Daoy (cell line): ENCODE measurements around the gene TMEM154. TPM values are rescaled to one million over a fixed set of nuclear protein-coding genes. Genes with fewer than 3 reads are reported as not detected.
"Not testable (repeated sequence)": the region's sequence is repeated elsewhere in the genome, so short reads cannot be mapped to it uniquely, and the experiment has no call there.

Source experiments
- DNase-seq: peaks from one replicate; pipeline ENCODE4 v3.0.0-alpha.2; 2015; ENCODE audit warnings: low read depth
- total RNA-seq: library from RNA; depleted of rRNA; stranded (reverse); fragments of >200 nt; shearing (Covaris generic); gene quantifications from 2 replicates; pipeline ENCODE4 v1.2.3, GENCODE V29; 2014

Gene TMEM154
- total RNA-seq, 1 experiment from 2014 or later, result 2.6 TPM

- no peak for DNase-seq
Observed at GRCh38 chr4:152667781-152668180, 12.0 kb downstream of the TMEM154 start.

DNA sequence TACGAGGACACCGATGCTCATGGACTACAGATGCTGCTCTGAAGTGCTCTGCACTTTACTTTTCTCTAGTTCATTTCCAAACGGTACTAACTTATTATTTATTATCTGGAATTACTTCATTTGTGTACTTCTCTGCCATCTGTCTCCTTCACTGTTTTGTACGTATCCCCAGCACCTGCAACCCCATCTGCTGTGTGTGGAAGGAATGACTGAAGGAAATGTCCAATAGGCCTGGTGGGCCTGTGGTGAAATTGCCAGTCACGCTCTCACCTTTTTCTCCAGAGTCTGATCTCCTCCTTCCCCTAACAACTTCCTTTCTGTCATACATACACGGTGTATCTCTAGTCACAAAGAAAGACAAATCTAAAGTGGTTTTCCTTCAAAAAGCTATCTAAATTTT lies 12.9 kb downstream of the TMEM154 start:
- DNase-seq, result no peak

GRCh38 chr4:152665691-152666395 lies 14.0 kb downstream of the TMEM154 start:
- DNase-seq, result no peak

DNA sequence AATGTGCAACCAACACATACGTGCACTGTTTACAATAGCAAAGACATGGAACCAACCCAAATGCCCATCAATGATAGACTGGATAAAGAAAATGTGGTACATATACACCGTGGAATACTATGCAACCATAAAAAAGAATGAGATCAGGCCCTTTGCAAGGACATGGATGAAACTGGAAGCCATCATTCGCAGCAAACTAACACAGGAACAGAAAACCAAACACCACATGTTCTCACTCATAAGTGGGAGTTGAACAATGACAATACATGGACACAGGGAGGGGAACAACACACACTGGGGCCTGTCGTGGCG lies 15.8 kb downstream of the TMEM154 start:
- not testable (repeated sequence) for DNase-seq

DNA sequence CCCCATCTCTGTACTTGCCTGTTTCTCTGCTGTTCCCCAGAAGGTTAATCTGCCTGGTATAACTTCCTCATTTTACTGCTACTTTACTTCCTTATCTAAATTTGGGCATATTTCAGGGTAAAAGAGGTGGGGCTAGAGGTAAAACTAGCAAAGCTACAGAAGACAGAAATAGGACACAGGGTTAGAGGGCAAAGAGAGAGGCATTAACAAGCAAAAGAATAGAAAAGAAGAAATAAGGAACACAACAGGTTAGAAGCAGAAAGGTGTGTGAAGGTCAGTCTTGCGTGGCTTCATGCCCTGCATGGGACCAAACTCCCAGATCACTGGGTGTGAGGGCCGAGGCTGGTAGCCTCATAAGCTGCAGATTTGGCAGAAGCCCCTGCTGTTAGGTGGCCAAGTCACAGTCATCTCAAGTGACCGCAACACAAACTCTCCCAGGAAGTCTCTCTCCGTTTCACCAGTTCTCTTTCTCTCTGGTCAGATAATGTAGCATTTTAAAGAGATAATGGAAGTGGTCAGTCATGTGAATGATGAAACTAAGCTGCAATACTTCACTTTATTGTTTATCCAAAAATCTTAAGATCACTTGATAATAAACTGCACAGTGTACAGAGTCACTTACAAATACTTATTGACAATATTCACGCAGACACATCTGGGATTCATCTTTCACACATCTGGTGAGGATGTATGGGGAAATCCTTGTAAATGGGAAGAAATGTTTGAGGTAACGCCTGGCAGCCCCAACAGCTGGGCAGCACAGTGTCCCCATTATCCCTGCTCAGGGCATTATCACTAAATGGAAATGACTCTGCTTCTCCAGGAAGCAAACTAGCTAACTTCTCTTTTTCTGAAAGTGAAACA lies 16.4 kb downstream of the TMEM154 start:
- no peak for DNase-seq

- DNase-seq, result no peak
Observed at GRCh38 chr4:152661649-152662048, 18.1 kb downstream of the TMEM154 start.

- DNase-seq, result no peak
Observed at GRCh38 chr4:152660526-152660925, 19.3 kb downstream of the TMEM154 start.

- no peak for DNase-seq
Observed at GRCh38 chr4:152659806-152660205, 20.0 kb downstream of the TMEM154 start.

DNA sequence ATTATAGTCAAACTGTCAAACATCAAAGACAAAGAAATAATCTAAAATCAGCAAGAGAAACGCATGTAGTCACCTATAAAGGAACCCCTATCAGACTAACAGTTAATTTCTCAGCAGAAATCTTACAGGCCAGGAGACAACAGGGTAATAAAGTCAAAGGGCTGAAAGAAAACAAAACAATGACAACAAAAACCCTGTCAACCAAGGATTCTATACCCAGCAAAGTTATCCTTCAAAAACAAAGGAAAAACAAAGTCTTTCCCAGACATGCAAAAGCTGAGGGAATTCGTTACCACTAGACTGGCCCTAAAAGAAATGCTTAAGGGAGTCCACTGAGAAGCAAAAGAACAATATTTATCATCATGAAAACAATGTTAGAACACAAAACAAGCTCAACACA lies 22.1 kb downstream of the TMEM154 start:
- DNase-seq, result no peak

- DNase-seq, result no peak
Observed at GRCh38 chr4:152655272-152656129, 24.3 kb downstream of the TMEM154 start.

DNA sequence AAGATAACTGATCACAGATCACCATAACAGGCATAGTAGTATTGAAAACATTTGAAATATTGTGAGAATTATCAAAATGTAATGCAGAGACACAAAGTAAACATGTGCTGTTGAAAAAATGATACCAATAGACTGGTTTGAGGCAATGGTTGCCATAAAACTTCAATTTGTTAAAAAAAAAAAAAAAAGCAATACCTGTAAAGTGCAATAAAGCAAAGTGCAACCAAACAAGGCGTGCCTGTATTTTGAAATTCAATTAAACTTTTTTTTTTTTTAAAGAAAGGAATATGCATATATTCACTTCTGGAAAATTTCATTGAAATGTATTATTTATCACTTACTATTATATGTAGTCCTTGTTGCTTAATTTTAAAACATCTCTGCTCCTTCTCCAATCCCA lies 27.7 kb downstream of the TMEM154 start:
- DNase-seq, result no peak

DNA sequence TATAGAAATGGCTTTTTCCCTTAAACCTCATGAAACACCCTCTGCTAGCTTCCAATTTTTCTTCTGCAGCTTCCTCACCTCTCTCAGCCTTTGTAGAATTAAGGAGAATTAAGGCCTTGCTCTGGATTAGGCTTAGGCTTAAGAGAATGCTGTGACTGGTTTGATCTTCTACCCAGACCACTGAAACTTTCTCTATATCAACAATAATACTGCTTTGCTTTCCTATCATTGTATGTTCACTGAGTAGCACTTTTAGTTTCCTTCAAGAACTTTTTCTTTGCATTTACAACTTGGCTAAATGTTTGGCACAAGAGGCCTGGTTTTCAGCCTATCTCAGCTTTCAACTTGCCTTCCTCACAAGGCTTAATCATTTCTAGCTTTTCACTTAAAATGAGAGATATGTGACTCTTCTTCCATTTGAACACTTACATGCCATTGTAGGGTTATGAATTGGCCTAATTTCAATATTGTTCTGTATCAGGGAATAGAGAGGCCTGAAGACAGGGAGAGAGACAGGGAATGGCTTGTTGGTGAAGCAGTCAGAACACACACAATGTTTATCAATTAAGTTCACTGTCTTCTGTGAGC lies 28.2 kb downstream of the TMEM154 start:
- no peak for DNase-seq

DNA sequence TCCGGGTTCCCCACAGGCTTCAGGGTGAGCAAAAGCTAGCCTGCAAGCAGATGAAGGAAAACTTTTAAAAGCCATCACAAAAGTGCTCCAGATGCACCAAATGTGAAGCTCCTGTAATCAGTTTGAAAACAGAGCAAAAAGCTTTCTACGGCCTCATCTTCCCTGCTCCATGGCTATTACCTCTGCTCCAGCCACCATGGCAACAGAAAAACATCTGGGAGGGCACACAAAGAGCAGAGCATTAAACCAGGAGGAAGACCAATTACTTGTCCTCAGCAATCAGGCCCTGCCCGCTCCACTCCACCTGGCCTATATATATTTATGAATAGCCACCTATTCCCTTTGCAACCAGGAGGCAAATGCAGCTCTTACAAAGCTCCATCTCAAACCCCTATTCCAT lies 33.6 kb downstream of the TMEM154 start:
- DNase-seq, result no peak

GRCh38 chr4:152644130-152644529 lies 35.7 kb downstream of the TMEM154 start:
- DNase-seq, result no peak

DNA sequence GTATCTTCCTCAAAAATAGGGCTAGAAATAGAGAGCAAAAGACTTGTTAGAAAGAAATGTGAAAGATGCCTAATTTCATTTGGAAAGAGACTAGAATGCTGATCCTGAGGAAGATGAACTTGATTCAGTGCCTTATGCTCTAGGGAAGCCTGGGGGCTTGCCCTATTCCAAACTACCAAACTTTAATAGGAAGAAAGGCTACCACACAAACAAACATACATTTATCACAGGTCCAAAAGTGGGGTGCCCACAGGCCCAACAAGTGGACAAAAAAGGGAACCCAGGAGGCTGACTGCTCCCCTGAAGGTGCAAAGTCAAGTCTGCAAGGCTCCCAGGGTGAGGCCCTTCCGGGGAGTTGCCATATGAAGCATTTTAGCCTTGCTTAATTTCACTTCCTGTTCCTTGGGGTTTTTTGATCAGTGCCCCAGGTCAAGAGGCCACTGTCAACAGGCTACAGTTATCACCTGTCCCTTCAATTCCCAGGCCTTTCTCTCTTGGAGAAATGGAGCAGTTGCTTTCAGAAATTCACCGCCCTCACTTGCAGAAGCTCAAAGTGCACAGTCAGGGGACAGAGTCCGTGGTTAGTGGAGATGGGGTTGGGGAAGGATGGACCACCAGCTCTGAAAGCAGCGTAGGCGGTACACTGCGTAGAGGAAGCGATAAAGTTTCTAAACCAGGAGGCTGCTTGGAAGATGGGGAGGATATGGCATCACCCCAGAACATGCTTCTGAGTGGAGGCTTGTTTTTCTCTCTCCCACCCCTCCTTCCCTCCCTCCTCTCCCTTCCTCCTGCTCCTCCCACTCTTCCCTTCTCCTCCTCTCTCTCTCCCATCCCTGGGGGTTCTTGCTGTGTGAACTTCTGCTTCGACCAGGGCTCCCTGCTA lies 36.4 kb downstream of the TMEM154 start:
- no peak for DNase-seq

- DNase-seq, result no peak
Observed at GRCh38 chr4:152640058-152640921, 39.5 kb downstream of the TMEM154 start.

DNA sequence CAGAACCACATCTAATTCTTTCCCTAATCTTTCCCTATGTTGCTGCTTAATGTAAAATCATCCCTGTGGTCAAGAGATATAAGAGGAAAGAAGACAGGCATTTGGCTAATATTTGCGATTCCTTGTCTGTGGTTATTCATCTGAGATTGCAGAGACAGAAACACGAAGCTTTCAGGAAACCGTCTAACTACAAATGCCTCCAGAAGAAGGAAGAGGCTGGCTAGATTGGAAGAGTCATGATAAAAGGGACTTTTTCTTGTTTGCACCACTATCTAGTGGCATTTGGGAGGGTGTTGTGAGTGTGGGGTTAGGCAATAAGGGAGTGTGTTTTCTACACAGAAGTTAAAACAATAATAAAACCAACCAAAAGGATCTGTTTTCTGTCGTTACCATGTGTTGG lies 43.9 kb downstream of the TMEM154 start:
- no peak for DNase-seq

DNA sequence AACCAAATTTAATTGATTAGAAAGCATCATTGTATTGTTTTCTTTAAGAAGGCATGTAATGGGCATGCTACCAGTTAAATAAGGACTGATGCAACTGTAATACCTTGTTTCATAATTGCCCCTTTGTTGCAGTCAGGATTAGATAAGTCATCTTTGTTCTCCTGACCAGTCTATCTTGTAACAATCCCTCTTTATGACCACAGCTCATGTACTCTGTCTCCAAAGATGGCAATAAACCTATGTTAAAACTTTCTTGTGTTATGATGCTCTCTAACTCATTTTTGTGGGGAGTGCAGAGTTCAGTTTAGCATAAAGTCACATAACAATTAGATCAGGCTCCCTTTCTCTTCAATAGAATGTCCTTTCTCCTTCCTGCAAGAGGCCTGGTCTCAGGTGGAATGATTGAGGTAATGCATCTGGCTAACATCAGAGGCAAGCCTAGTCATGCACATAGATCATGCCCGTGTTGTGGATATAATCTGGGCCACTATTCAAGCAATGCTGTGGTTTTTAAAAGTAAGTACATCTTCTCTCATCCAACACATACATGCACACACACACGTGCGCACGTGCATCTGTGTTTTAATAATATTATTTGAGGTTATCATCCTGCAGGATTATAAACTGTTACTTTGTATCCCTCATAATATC lies 45.6 kb downstream of the TMEM154 start:
- DNase-seq, result no peak

DNA sequence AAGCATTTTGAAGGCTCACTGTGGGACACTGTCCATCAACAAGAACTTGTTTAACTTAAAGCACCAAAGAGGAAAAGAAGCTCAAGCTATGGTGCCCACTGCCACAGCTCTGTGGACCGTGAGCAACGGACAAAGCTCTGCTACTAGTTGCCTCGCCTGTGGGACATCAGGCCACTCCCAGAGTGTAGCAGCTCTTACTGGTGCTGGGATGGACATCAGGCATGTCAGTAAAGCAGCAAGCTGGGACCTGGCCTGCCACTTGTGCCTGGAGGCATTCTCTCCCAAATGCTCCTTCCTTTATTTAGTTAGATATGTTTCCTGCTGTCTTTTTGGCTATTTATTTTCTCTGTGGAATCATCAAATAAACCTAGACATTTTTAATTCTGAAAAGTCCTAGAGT lies 46.7 kb downstream of the TMEM154 start:
- DNase-seq, result no peak

DNA sequence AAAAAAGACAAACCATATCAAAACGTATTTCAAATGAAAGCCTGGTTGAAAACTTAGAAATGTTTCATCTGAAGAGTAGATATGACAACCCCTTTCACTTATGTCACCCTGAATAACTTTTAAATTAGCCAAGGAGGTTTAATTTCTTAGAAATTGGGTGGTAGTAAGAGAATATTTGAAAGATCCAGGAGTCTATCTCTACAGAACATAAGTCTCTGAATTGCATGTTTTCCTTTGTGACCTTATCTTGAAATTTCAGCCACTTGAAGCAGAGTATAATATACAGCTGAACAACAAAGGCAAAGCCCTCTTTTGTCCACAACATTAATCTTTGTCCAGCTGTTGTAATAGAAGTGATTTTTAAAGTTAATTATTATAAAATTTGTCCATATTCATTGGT lies 49.5 kb downstream of the TMEM154 start:
- DNase-seq, result no peak
